Common myeloid progenitor, CD34-positive (primary cell): ENCODE measurements around the gene SHQ1.
A peak's percentile ranks its signal among the peaks of the same experiment; 100 is the strongest.

Source experiments
- CTCF ChIA-PET: fragments of 350-600 bp; sonication (Branson Sonifier 250); formaldehyde crosslinking; loops from one replicate; lab custom pipeline; 2021; ENCODE audit warnings: antibody characterized with exemption; lab: Charles Lee
- POLR2A ChIA-PET: fragments of 350-600 bp; sonication (Branson Sonifier 250); formaldehyde crosslinking; loops from one replicate; lab custom pipeline; 2021; ENCODE audit warnings: antibody characterized with exemption; lab: Charles Lee
- DNase-seq, 3 donors: peaks; one replicate each; pipeline versions ENCODE4 v3.0.0 to v3.0.0-alpha.2; 2013
- H3K27ac ChIP-seq, 2 experiments: 1 replicate in 1 of 2; 2 replicates in 1 of 2; pipeline ENCODE4 v1.7.0; 2013; ENCODE audit warnings: inconsistent platforms in 2 of 2, low read length in 2 of 2, mild to moderate bottlenecking in 2 of 2, low read depth in 1 of 2, moderate library complexity in 1 of 2; ENCODE audit not compliant: severe bottlenecking in 2 of 2, insufficient read depth in 1 of 2, poor library complexity in 1 of 2
- H3K27me3 ChIP-seq, 5 experiments: replicated peaks in 2 of 5; 1 replicate in 3 of 5; 2 replicates in 2 of 5; pipeline versions ENCODE4 v1.6.1 to v1.7.0; 2013; ENCODE audit warnings: low read length in 4 of 5, mild to moderate bottlenecking in 2 of 5, moderate library complexity in 2 of 5, inconsistent platforms in 1 of 5; ENCODE audit not compliant: insufficient read depth in 5 of 5, control insufficient read depth in 4 of 5
- H3K36me3 ChIP-seq, 4 experiments: 1 replicate in 2 of 4; 2 replicates in 2 of 4; pipeline versions ENCODE4 v1.6.1 to v1.7.0; 2013; ENCODE audit warnings: low read length in 3 of 4, control low read depth in 1 of 4, mild to moderate bottlenecking in 1 of 4; ENCODE audit not compliant: control insufficient read depth in 4 of 4, insufficient read depth in 4 of 4
- H3K4me1 ChIP-seq, 4 experiments: 1 replicate in 3 of 4; 2 replicates in 1 of 4; pipeline versions ENCODE4 v1.6.1 to v1.7.1; 2013; ENCODE audit warnings: low read length in 3 of 4, mild to moderate bottlenecking in 3 of 4, control low read depth in 1 of 4, inconsistent platforms in 1 of 4, moderate library complexity in 1 of 4; ENCODE audit not compliant: control insufficient read depth in 4 of 4, insufficient read depth in 4 of 4; ENCODE audit errors: control extremely low read depth in 1 of 4
- H3K4me3 ChIP-seq, 7 experiments: 1 replicate in 4 of 7; 2 replicates in 3 of 7; pipeline versions ENCODE4 v1.5.1 to v1.7.0; 2013; ENCODE audit warnings: mild to moderate bottlenecking in 7 of 7, low read length in 6 of 7, moderate library complexity in 6 of 7, inconsistent platforms in 2 of 7, low read depth in 2 of 7, control low read depth in 1 of 7; ENCODE audit not compliant: insufficient read depth in 4 of 7, control insufficient read depth in 1 of 7; ENCODE audit errors: extremely low read depth in 1 of 7
- H3K9me3 ChIP-seq, 5 experiments: 1 replicate in 4 of 5; 2 replicates in 1 of 5; pipeline versions ENCODE4 v1.6.1 to v1.7.1; 2013; ENCODE audit warnings: low read length in 4 of 5, mild to moderate bottlenecking in 2 of 5, inconsistent platforms in 1 of 5, low read depth in 1 of 5, moderate library complexity in 1 of 5; ENCODE audit not compliant: control insufficient read depth in 4 of 5, insufficient read depth in 2 of 5; ENCODE audit errors: control extremely low read depth in 1 of 5
- WGBS: methylation state at CpG from one replicate; pipeline ENCODE4 v1.1.5; 2013; ENCODE audit not compliant: insufficient coverage; 5-methylcytosine and 5-hydroxymethylcytosine counted together

The SHQ1 gene

DNA sequence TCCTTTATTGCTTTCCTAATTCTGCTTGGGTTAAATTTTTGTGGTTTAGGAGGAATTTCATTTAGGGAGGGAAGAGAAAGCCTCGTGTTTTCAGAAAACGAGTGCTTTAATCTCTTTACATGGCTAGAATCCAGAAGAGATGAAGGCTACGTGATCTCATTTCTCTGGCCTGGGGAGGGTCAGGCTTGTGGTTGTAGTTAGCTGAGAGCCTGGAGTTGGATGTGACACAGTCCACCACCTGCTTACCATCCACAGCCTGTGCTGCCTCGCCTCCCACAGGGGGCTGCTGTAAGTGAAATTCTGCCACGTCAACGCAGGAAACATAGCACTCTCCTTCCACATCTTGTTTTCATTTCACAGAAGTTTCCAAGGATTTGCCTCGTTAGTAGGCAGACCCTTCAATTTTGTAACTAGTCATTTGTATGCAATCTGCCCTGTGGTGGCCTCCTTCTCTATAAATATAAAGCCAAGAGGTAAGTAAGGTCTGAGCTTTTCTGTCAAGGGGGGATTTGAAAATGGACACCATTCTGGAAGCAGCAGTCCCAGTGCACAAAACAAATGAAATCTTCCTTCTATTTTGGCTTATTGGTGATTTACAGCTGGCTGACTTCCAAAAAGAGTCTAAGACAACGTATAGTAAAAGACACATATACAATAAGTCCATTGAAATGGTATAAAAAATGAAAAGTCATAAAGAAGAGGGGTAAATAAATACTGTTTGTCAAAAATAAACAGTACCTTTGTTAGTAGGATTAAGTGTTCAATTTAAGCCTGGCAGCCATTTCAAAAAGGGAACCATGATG, 43.0 kb upstream of the SHQ1 start:
- H3K27ac ChIP-seq = no peak overlapping the region
- 93% methylated on average over 2 of the region's 8 CpGs for WGBS
- H3K36me3 ChIP-seq = no peaks in the 10 kb centered on the region
- H3K27me3 ChIP-seq = peaks cover 0 to 24% (median 5%) of the 10 kb centered on the region in 5 experiments
- no peaks in the 10 kb centered on the region for H3K9me3 ChIP-seq
- no peak overlapping the region for H3K4me3 ChIP-seq
- no peak for DNase-seq
- ChIA-PET CTCF (interaction anchor here (1.4 to 1.6 kb wide), 6 partner anchors 8 to 172 kb away, joined by 3 to 5 read pairs (median 4); no protein-coding TSS in a partner anchor), POLR2A (no interaction called here)
- peaks cover 5 to 38% (median 18%) of the 10 kb centered on the region in 4 experiments for H3K4me1 ChIP-seq

GRCh38 chr3:72890166-72890925, 42.1 kb upstream of the SHQ1 start:
- Histone ChIP-seq H3K4me1 (peaks cover 5 to 37% (median 18%) of the 10 kb centered on the region in 4 experiments), H3K4me3 (no peak overlapping the region), H3K9me3 (no peaks in the 10 kb centered on the region), H3K36me3 (no peaks in the 10 kb centered on the region), H3K27me3 (peaks cover 0 to 33% (median 10%) of the 10 kb centered on the region in 5 experiments), H3K27ac (no peak overlapping the region)
- WGBS = 97% methylated on average over 7 of the region's 10 CpGs
- DNase-seq = no peak
- CTCF ChIA-PET = interaction anchor here (1.4 kb wide), 1 partner anchor 36 kb away, joined by 5 read pairs; no protein-coding TSS in a partner anchor
- POLR2A ChIA-PET = no interaction called here

GRCh38 chr3:72889310-72890165, 41.3 kb upstream of the SHQ1 start:
- 97% methylated on average over 8 of the region's 13 CpGs for WGBS
- DNase-seq = no peak
- no peaks in the 10 kb centered on the region for H3K9me3 ChIP-seq

DNA sequence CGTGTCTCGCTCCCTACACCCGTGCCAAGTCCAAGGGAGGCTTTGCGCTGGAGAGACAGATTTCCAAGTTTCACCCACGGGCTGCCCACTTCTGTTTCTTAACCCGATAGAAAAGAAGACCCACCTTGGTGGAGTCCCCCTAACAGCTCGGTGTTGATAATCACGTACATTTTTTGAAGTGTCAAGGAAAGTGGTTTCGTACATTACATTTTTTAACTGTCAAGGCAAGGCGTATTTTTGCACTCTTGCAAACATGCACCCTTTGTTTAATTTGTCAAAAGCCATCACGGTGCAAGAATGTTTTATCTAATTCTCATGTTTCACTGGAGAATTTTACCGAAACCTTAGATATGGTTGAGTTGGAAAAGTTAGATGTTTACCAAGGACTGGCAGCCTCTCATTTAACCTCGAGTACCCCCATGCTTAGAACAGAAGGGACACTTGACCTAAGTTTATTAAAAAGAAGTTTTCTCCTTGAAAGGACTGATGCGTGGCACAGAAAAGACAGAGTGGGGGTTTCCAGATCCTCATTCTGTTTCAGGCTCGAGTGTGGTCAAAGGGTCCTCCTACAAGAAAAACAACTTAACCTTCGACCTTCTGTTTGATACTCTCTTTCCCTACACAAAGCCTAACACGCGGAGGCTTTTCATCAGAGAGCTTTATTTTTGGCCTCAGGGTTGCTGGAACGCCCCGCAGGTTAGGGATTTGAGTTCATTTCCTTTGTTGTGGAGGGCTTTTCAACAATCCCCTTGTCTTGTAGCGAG, 40.5 kb upstream of the SHQ1 start:
- CTCF ChIA-PET = interaction anchor here (1.1 to 1.6 kb wide), 4 partner anchors 38 to 213 kb away, joined by 3 to 4 read pairs (median 4); no protein-coding TSS in a partner anchor
- peak in 1 of 3 donors; percentile 56 for DNase-seq
- peaks cover 0 to 2% (median 0%) of the 10 kb centered on the region in 5 experiments for H3K9me3 ChIP-seq
- H3K27me3 ChIP-seq = peaks cover 0 to 40% (median 10%) of the 10 kb centered on the region in 5 experiments
- H3K27ac ChIP-seq = no peak overlapping the region
- 40% methylated on average over 19 of the region's 21 CpGs for WGBS
- H3K4me1 ChIP-seq = peaks cover 5 to 35% (median 18%) of the 10 kb centered on the region in 4 experiments
- POLR2A ChIA-PET = no interaction called here
- H3K36me3 ChIP-seq = no peaks in the 10 kb centered on the region
- H3K4me3 ChIP-seq = peak overlapping the region; percentile 29 to 78 (median 60)

More at GRCh38 chr3:72889310-72890165, 41.3 kb upstream of the SHQ1 start:
- ChIA-PET CTCF (interaction anchor here (0.6 to 1.6 kb wide), 3 partner anchors 44 to 212 kb away, joined by 3 read pairs; no protein-coding TSS in a partner anchor), POLR2A (no interaction called here)
- Histone ChIP-seq H3K27ac (no peak overlapping the region), H3K36me3 (no peaks in the 10 kb centered on the region), H3K4me1 (peaks cover 5 to 35% (median 18%) of the 10 kb centered on the region in 4 experiments), H3K4me3 (no peak overlapping the region), H3K27me3 (peaks cover 0 to 36% (median 10%) of the 10 kb centered on the region in 5 experiments)

GRCh38 chr3:72887705-72888545, 39.7 kb upstream of the SHQ1 start, which contains the start of gene GXYLT2:
TSS of gene GXYLT2 (plus strand) at chr3:72888046. CDS start at chr3:72888234, 188 bp downstream.
- ChIA-PET POLR2A (no interaction called here), CTCF (interaction anchor here (1.0 to 1.6 kb wide), 7 partner anchors 10 to 214 kb away, joined by 3 to 5 read pairs (median 4); no protein-coding TSS in a partner anchor)
- H3K9me3 ChIP-seq = peaks cover 0 to 6% (median 3%) of the 10 kb centered on the region in 5 experiments
- peak within 1 kb of the TSS; percentile 29 to 78 (median 68) for H3K4me3 ChIP-seq
- WGBS = under 1% methylated on average over 90 of the region's 96 CpGs
- H3K4me1 ChIP-seq = peaks cover 5 to 31% (median 16%) of the 10 kb centered on the region in 4 experiments
- H3K27ac ChIP-seq = no peak within 1 kb of the TSS
- H3K36me3 ChIP-seq = no peaks in the 10 kb centered on the region
- H3K27me3 ChIP-seq = peaks cover 0 to 40% (median 10%) of the 10 kb centered on the region in 5 experiments
- peak; percentile 34 to 86 (median 73) for DNase-seq
